ENCODE data around the gene OPCML.

The OPCML gene

GRCh38 chr11:133521502-133521901 lies 10.8 kb downstream of the OPCML start:
- no peak for TF ChIP-seq CTCF (IDR thresholded peaks at IDR 0.05)
- Histone ChIP-seq H3K9me3 (no peaks in the 10 kb centered on the region), H3K27ac (no peak overlapping the region), H3K4me1 (ENCODE audit: control insufficient read depth in 1 of 2, insufficient read depth in 1 of 2, low read depth in 1 of 2, low read length in 1 of 2) (no peaks in the 10 kb centered on the region), H3K27me3 (no peaks in the 10 kb centered on the region), H3K36me3 (no peaks in the 10 kb centered on the region), H3K4me3 (ENCODE audit: low read depth in 1 of 2, low read length in 1 of 2) (no peak overlapping the region)

GRCh38 chr11:133520707-133521106 lies 11.6 kb downstream of the OPCML start:
- Histone ChIP-seq H3K9me3 (no peaks in the 10 kb centered on the region), H3K4me3 (ENCODE audit: low read depth in 1 of 2, low read length in 1 of 2) (no peak overlapping the region), H3K27me3 (no peaks in the 10 kb centered on the region)

GRCh38 chr11:133519560-133519959 lies 12.7 kb downstream of the OPCML start:
- TF ChIP-seq CTCF (IDR thresholded peaks at IDR 0.05) = no peak
- Histone ChIP-seq H3K4me3 (ENCODE audit: low read depth in 1 of 2, low read length in 1 of 2) (no peak overlapping the region), H3K36me3 (no peaks in the 10 kb centered on the region), H3K27me3 (no peaks in the 10 kb centered on the region), H3K4me1 (ENCODE audit: control insufficient read depth in 1 of 2, insufficient read depth in 1 of 2, low read depth in 1 of 2, low read length in 1 of 2) (no peaks in the 10 kb centered on the region), H3K27ac (no peak overlapping the region), H3K9me3 (no peaks in the 10 kb centered on the region)

More at GRCh38 chr11:133520707-133521106, 11.6 kb downstream of the OPCML start:
- no peak for TF ChIP-seq CTCF (IDR thresholded peaks at IDR 0.05)
- H3K4me1 ChIP-seq (ENCODE audit: control insufficient read depth in 1 of 2, insufficient read depth in 1 of 2, low read depth in 1 of 2, low read length in 1 of 2) = no peaks in the 10 kb centered on the region
- no peaks in the 10 kb centered on the region for H3K36me3 ChIP-seq
- no peak overlapping the region for H3K27ac ChIP-seq

GRCh38 chr11:133518702-133519264 lies 13.5 kb downstream of the OPCML start:
- Histone ChIP-seq H3K4me1 (ENCODE audit: control insufficient read depth in 1 of 2, insufficient read depth in 1 of 2, low read depth in 1 of 2, low read length in 1 of 2) (no peaks in the 10 kb centered on the region), H3K27me3 (no peaks in the 10 kb centered on the region), H3K36me3 (no peaks in the 10 kb centered on the region), H3K27ac (no peak overlapping the region), H3K9me3 (no peaks in the 10 kb centered on the region), H3K4me3 (ENCODE audit: low read depth in 1 of 2, low read length in 1 of 2) (no peak overlapping the region)
- no peak for TF ChIP-seq CTCF (IDR thresholded peaks at IDR 0.05)

GRCh38 chr11:133516845-133517244 lies 15.5 kb downstream of the OPCML start:
- H3K27ac ChIP-seq = no peak overlapping the region
- no peak overlapping the region for H3K4me3 ChIP-seq (ENCODE audit: low read depth in 1 of 2, low read length in 1 of 2)
- no peak for TF ChIP-seq CTCF (IDR thresholded peaks at IDR 0.05)
- H3K36me3 ChIP-seq = no peaks in the 10 kb centered on the region
- no peaks in the 10 kb centered on the region for H3K27me3 ChIP-seq
- H3K9me3 ChIP-seq = no peaks in the 10 kb centered on the region
- no peaks in the 10 kb centered on the region for H3K4me1 ChIP-seq (ENCODE audit: control insufficient read depth in 1 of 2, insufficient read depth in 1 of 2, low read depth in 1 of 2, low read length in 1 of 2)

GRCh38 chr11:133515107-133515506 lies 17.2 kb downstream of the OPCML start:
- Histone ChIP-seq H3K4me1 (ENCODE audit: control insufficient read depth in 1 of 2, insufficient read depth in 1 of 2, low read depth in 1 of 2, low read length in 1 of 2) (no peaks in the 10 kb centered on the region), H3K4me3 (ENCODE audit: low read depth in 1 of 2, low read length in 1 of 2) (no peak overlapping the region), H3K9me3 (no peaks in the 10 kb centered on the region), H3K27ac (no peak overlapping the region), H3K27me3 (no peaks in the 10 kb centered on the region), H3K36me3 (no peaks in the 10 kb centered on the region)
- TF ChIP-seq CTCF (IDR thresholded peaks at IDR 0.05) = no peak
